Endothelial cell of umbilical vein (primary cell): ENCODE data around the gene SCML2.

ENCODE experiments used
- EZH2 ChIP-seq: IDR thresholded peaks from 2 replicates; pipeline ENCODE4 v1.6.1; 2012; ENCODE audit warnings: borderline replicate concordance, low read depth, mild to moderate bottlenecking, moderate library complexity, low read length, inconsistent platforms; ENCODE audit not compliant: severe bottlenecking
- FOS ChIP-seq: IDR thresholded peaks from 2 replicates; pipeline ENCODE4 v1.6.1; 2011; ENCODE audit warnings: mild to moderate bottlenecking, low read length, moderate library complexity, borderline replicate concordance; ENCODE audit not compliant: insufficient read depth
- GATA2 ChIP-seq: IDR thresholded peaks from 2 replicates; pipeline ENCODE4 v1.7.0; 2011; ENCODE audit warnings: low read depth, mild to moderate bottlenecking, moderate library complexity, mixed read lengths, low read length; ENCODE audit not compliant: insufficient read length, insufficient read depth
- MYC ChIP-seq: IDR thresholded peaks from one replicate; pipeline ENCODE4 v1.6.1; 2011; ENCODE audit warnings: mild to moderate bottlenecking, low read depth, low read length
- POLR2A ChIP-seq: IDR thresholded peaks from 2 replicates; pipeline ENCODE4 v1.6.1; 2012; ENCODE audit warnings: low read depth, mild to moderate bottlenecking, control low read depth, low read length
- POLR2AphosphoS5 ChIP-seq: IDR thresholded peaks from 2 replicates; pipeline ENCODE4 v1.6.1; 2012; ENCODE audit warnings: low read depth, mild to moderate bottlenecking, control low read depth, low read length, moderate library complexity; ENCODE audit not compliant: insufficient read depth
- TF ChIP-seq, protein P1 (sequence below), 2 donors: IDR thresholded peaks; 1 replicate in 1 of 2; 2 replicates in 1 of 2; pipeline ENCODE4 v1.5.1; 2011; ENCODE audit warnings: low read length in 2 of 2, mild to moderate bottlenecking in 2 of 2, moderate library complexity in 2 of 2, control low read depth in 1 of 2, inconsistent platforms in 1 of 2, low read depth in 1 of 2; ENCODE audit not compliant: insufficient read depth in 1 of 2; ENCODE audit errors: extremely low read depth in 1 of 2
- TF ChIP-seq, protein P2 (sequence below): IDR thresholded peaks from 2 replicates; pipeline ENCODE4 v1.6.1; 2011; ENCODE audit not compliant: insufficient read depth, insufficient read length

DNA sequence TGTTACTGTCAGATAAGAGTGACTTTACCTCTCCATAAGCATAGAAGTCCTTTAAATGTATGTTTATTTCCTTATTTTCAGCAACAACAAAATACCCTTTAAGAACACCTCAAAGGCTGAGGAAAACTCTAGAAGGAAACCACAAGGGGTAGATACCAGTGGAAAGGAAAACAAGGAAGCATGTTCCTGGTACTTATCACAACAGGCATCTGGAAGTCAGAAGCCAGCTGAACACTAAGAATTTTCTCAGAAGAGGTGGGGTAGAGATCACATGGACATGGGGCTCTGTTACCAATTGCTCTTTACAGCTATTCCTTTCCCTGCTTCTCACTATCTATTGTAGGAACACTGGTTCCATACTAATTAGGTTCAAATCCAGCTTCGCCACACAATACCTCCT is 82.3 kb downstream of the SCML2 start:
- TF ChIP-seq POLR2A (no peak), MYC (no peak), FOS (no peak), EZH2 (no peak), GATA2 (no peak), POLR2AphosphoS5 (no peak)
- TF ChIP-seq, protein P1, sequence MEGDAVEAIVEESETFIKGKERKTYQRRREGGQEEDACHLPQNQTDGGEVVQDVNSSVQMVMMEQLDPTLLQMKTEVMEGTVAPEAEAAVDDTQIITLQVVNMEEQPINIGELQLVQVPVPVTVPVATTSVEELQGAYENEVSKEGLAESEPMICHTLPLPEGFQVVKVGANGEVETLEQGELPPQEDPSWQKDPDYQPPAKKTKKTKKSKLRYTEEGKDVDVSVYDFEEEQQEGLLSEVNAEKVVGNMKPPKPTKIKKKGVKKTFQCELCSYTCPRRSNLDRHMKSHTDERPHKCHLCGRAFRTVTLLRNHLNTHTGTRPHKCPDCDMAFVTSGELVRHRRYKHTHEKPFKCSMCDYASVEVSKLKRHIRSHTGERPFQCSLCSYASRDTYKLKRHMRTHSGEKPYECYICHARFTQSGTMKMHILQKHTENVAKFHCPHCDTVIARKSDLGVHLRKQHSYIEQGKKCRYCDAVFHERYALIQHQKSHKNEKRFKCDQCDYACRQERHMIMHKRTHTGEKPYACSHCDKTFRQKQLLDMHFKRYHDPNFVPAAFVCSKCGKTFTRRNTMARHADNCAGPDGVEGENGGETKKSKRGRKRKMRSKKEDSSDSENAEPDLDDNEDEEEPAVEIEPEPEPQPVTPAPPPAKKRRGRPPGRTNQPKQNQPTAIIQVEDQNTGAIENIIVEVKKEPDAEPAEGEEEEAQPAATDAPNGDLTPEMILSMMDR (IDR thresholded peaks at IDR 0.05; ENCODE audit: extremely low read depth in 1 of 2, insufficient read depth in 1 of 2, low read depth in 1 of 2, low read length in 2 of 2) = no peak
- TF ChIP-seq, protein P2, sequence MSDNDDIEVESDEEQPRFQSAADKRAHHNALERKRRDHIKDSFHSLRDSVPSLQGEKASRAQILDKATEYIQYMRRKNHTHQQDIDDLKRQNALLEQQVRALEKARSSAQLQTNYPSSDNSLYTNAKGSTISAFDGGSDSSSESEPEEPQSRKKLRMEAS = no peak
